ENCODE measurements around the gene TRMT61A. TPM values are rescaled to one million over a fixed set of nuclear protein-coding genes. Genes with fewer than 3 reads are reported as not detected.

The TRMT61A gene
- total RNA-seq, 1 donor from 2014 or later = 6.1 TPM

DNA sequence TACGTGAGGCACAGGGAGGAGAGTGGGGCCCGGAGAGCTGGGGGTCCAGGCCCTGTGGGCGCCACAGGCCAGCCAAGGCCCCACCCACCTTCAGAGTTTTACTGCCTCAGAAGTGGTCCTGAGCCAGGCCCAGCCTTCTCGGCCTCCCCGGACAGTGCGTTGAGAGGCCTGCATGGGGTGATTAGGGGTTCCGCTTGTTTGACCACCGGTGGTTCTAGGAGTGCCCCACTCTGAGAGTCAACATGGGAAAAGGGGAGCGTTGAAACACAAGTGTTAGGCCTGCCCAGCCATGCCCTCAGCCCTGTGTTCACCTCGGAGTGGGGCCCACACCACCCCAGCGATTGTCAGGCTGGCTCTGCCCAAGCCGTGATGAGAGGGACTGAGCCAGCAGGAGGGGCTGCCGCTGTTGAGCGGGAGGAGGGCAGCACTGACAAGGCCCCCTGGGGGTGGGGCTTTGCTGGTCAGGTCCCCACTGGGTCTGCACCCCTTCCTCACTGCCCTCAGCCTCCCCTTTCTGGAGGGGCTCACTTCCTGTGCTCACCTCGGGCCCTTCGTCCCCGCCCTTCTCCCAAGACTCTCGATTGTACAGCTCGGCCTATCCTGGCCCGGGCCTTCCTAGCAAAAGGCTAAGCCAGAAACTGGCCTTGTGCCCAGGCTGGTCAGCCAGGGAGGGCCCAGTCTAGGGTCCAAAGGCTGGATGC, 11.1 kb upstream of the TRMT61A start:
- Mint-ChIP-seq H3K4me1 (ENCODE audit: unreplicated experiment) (peaks cover 9% of the 10 kb centered on the region), H3K36me3 (ENCODE audit: low read depth, unreplicated experiment) (no peaks in the 10 kb centered on the region), H3K9me3 (ENCODE audit: unreplicated experiment) (no peaks in the 10 kb centered on the region), H3K4me3 (ENCODE audit: unreplicated experiment) (no peak overlapping the region), H3K27ac (ENCODE audit: unreplicated experiment) (no peak overlapping the region), H3K27me3 (ENCODE audit: unreplicated experiment) (peaks cover 13% of the 10 kb centered on the region)
- TF ChIP-seq, protein P1, sequence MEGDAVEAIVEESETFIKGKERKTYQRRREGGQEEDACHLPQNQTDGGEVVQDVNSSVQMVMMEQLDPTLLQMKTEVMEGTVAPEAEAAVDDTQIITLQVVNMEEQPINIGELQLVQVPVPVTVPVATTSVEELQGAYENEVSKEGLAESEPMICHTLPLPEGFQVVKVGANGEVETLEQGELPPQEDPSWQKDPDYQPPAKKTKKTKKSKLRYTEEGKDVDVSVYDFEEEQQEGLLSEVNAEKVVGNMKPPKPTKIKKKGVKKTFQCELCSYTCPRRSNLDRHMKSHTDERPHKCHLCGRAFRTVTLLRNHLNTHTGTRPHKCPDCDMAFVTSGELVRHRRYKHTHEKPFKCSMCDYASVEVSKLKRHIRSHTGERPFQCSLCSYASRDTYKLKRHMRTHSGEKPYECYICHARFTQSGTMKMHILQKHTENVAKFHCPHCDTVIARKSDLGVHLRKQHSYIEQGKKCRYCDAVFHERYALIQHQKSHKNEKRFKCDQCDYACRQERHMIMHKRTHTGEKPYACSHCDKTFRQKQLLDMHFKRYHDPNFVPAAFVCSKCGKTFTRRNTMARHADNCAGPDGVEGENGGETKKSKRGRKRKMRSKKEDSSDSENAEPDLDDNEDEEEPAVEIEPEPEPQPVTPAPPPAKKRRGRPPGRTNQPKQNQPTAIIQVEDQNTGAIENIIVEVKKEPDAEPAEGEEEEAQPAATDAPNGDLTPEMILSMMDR (IDR thresholded peaks at IDR 0.05; ENCODE audit: unreplicated experiment) = no peak
- DNase-seq (ENCODE audit: low spot score) = no peak

DNA sequence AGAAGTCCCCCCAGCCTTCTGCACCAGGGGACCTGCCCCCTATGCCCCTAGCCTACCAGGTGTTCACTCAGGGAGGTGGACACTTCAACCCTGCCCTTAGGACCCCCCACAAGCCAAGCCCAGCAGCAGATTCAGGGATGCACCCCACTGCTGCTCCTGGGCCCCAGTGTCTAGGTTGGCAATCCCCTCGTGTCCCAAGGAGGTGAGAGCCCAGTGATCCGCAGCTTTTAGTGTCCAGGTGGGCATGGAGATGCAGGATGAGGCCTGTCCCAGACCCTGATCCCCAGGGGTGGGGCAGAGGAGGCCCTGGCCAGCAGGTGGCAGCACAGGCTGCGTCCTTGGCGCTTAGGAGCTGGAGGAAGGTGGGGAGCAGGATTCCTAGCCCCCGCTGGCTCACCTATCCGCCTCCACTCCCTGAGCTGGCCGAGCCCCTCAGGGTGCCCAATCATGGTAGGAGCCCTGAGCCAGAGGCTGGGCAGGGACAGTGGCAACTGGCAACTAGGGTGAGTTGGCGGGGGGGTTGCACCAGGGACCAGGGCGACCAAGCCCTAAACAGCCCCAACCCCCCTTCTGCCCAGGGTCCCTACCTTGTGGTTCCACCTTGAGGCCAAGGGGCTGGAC, 10.5 kb upstream of the TRMT61A start:
- peaks cover 2% of the 10 kb centered on the region for H3K36me3 Mint-ChIP-seq (ENCODE audit: low read depth, unreplicated experiment)
- TF ChIP-seq, protein P1 (IDR thresholded peaks at IDR 0.05; ENCODE audit: unreplicated experiment) = peak; percentile 76
- peaks cover 15% of the 10 kb centered on the region for H3K27me3 Mint-ChIP-seq (ENCODE audit: unreplicated experiment)
- peaks cover 9% of the 10 kb centered on the region for H3K4me1 Mint-ChIP-seq (ENCODE audit: unreplicated experiment)
- no peaks in the 10 kb centered on the region for H3K9me3 Mint-ChIP-seq (ENCODE audit: unreplicated experiment)
- peak; percentile 71 for DNase-seq (ENCODE audit: low spot score)
- H3K27ac Mint-ChIP-seq (ENCODE audit: unreplicated experiment) = no peak overlapping the region
- no peak overlapping the region for H3K4me3 Mint-ChIP-seq (ENCODE audit: unreplicated experiment)

DNA sequence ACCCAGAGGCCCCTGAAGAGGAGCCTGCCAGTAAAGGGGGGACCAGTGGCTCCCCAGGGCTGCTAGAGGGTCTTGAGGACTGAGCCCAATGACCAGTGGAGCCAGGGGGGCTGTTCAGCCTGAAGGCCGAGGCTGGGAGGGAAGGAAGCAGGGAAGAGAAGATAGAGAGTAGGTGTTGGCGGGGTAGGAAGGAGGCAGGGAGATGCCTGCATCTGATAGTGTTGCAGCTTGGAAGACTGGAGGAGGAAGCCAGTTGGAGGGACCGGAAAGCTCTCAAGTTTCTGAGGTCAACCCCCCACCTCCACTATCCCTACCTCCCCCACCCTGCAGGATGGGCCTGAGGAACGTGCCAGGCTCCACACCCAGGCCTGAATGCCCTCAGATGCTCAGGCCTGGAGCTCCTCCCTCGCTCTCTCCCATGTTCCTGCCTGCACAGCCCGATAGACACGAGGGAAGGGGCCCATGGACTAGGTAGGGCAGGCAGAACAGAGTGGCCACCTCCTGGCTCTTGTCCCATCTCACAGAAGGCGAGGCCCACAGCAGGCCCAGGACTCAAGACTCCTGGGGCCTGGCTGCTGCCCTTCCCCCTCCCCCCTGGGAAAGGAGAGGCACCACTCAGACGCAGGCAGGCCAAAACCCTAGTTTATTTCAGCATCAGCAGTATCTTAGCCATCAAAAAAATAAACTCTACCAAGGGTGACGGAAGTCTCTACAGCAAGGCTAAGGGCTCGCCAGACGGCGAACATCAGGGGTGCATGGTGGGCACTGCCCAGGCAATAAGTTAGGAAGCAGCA, 9.8 kb upstream of the TRMT61A start:
- DNase-seq (ENCODE audit: low spot score) = no peak
- peaks cover 9% of the 10 kb centered on the region for H3K4me1 Mint-ChIP-seq (ENCODE audit: unreplicated experiment)
- peaks cover 5% of the 10 kb centered on the region for H3K36me3 Mint-ChIP-seq (ENCODE audit: low read depth, unreplicated experiment)
- peak overlapping the region; percentile 18 for H3K27ac Mint-ChIP-seq (ENCODE audit: unreplicated experiment)
- TF ChIP-seq, protein P1 (IDR thresholded peaks at IDR 0.05; ENCODE audit: unreplicated experiment) = no peak
- H3K27me3 Mint-ChIP-seq (ENCODE audit: unreplicated experiment) = peaks cover 18% of the 10 kb centered on the region
- no peaks in the 10 kb centered on the region for H3K9me3 Mint-ChIP-seq (ENCODE audit: unreplicated experiment)
- H3K4me3 Mint-ChIP-seq (ENCODE audit: unreplicated experiment) = peak overlapping the region; percentile 42

DNA sequence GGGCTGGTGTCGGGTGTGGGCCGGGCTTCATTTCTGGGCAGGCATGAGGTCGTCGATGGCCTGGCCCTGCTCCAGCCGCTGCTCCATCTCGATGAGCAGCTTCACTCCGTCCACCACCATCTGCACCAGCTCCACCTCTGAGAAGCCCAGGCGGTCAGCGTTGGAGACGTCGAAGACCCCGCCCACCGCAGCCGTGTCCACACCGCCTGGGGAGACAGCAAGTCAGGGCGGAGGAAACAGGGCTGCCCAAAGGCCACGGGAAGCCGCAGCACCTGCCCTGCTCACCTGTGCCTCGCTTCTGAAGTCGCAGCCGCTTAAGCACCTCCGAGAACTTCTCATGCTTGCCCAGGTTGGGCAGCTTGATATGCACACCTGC, 9.2 kb upstream of the TRMT61A start:
- Mint-ChIP-seq H3K27ac (ENCODE audit: unreplicated experiment) (no peak overlapping the region), H3K9me3 (ENCODE audit: unreplicated experiment) (no peaks in the 10 kb centered on the region), H3K4me1 (ENCODE audit: unreplicated experiment) (peaks cover 9% of the 10 kb centered on the region), H3K4me3 (ENCODE audit: unreplicated experiment) (peak overlapping the region; percentile 12), H3K36me3 (ENCODE audit: low read depth, unreplicated experiment) (peaks cover 5% of the 10 kb centered on the region), H3K27me3 (ENCODE audit: unreplicated experiment) (peaks cover 18% of the 10 kb centered on the region)
- TF ChIP-seq, protein P1 (IDR thresholded peaks at IDR 0.05; ENCODE audit: unreplicated experiment) = no peak
- no peak for DNase-seq (ENCODE audit: low spot score)
